ENCODE results near the gene IGSF3.

Gene IGSF3

DNA sequence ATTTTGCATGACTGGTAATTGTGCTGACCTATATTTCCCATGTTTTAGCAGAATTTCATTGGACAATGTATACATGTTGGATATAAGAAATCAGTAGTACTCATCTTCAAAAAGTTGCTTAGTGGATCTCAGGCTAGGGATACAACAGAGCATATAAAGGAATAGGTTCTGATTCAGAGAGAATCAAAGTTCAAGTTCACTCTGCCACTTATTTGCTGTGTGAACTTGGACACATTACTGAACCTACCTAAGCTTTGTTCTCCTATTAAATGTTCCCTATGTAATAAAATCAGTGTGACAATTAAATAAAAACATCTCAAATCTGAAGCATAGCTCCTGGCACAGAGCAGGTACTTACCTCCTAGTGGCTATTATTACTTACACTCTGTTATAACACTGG, 106.0 kb downstream of the IGSF3 start:
- Histone ChIP-seq H3K9me3 (no peaks in the 10 kb centered on the region; the same call in 1 of the 2 replicates), H3K4me3 (ENCODE audit: low read depth, low read length) (no peak overlapping the region), H3K36me3 (no peaks in the 10 kb centered on the region), H3K27me3 (no peaks in the 10 kb centered on the region), H3K4me1 (no peaks in the 10 kb centered on the region)
- TF ChIP-seq, protein P1, sequence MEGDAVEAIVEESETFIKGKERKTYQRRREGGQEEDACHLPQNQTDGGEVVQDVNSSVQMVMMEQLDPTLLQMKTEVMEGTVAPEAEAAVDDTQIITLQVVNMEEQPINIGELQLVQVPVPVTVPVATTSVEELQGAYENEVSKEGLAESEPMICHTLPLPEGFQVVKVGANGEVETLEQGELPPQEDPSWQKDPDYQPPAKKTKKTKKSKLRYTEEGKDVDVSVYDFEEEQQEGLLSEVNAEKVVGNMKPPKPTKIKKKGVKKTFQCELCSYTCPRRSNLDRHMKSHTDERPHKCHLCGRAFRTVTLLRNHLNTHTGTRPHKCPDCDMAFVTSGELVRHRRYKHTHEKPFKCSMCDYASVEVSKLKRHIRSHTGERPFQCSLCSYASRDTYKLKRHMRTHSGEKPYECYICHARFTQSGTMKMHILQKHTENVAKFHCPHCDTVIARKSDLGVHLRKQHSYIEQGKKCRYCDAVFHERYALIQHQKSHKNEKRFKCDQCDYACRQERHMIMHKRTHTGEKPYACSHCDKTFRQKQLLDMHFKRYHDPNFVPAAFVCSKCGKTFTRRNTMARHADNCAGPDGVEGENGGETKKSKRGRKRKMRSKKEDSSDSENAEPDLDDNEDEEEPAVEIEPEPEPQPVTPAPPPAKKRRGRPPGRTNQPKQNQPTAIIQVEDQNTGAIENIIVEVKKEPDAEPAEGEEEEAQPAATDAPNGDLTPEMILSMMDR (IDR thresholded peaks at IDR 0.05; ENCODE audit: low read depth, low read length), result no peak
- no peak for DNase-seq

DNA sequence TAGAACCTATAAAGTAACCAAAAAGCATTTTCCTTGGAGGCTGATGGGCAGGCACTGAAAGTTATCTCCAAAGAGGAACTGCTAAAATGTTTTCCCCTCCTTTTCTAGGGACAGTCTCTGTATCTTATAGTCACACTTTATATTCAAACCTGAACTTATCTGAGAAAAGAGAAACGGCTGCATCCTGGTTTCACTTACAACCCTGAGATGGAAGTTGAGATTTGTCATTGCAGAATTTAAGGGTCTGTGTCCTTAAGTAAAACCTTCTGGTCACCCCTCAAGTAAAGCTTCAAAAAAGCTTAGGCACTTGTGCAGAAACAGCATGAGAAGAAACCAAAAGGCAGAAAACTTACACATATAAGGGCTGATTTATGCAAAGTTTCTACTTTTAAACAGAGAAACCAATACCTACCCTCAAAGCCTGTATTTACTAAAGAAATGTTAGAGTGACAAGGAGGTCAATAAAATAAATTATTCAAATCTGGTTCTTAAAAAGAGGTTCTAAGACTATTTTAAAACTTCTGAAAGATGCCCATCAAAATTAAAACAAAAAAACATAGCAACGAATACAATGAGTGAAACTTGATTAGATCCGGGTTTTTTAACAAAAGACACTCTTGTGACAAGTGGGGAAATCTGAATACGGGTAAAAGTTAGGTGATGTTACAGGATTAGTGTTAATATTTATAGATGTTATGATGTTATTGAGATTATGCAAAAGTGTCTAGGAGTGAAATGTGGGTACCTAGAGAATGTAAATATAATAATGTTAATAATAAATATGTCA, 106.6 kb downstream of the IGSF3 start:
- TF ChIP-seq, protein P1 (IDR thresholded peaks at IDR 0.05; ENCODE audit: low read depth, low read length), result no peak
- no peak for DNase-seq
- no peak overlapping the region for H3K4me3 ChIP-seq (ENCODE audit: low read depth, low read length)

DNA sequence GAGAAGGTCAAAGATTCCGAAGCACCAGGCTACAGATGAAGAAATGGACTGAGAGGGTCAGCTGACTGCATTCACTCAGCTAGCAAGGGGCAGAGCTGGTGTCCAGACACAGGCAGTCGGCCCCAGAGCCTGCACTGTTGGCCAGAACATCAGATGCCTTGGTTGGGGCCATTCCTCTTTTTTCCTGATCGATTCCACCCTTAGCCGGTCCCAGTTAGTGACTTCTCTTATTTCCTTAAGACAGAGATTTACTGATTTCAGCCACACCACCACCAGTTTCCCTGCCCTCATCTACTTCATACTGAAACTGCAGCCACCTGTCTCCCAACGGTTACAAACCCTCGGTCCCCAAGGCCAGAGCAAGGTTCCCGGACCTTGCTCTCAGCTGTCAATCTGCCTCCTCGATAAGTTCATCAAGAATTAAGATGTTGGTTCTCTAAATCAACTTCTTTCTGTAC, 108.2 kb downstream of the IGSF3 start:
- DNase-seq, result no peak
- TF ChIP-seq, protein P1 (IDR thresholded peaks at IDR 0.05; ENCODE audit: low read depth, low read length), result no peak
- H3K9me3 ChIP-seq, result no peaks in the 10 kb centered on the region; the same call in 1 of the 2 replicates
- no peak overlapping the region for H3K4me3 ChIP-seq (ENCODE audit: low read depth, low read length)
- H3K27me3 ChIP-seq, result no peaks in the 10 kb centered on the region
- no peaks in the 10 kb centered on the region for H3K4me1 ChIP-seq
- no peaks in the 10 kb centered on the region for H3K36me3 ChIP-seq

More for the DNA sequence above, 106.6 kb downstream of the IGSF3 start:
- Histone ChIP-seq H3K36me3 (no peaks in the 10 kb centered on the region), H3K9me3 (no peaks in the 10 kb centered on the region; the same call in 1 of the 2 replicates), H3K27me3 (no peaks in the 10 kb centered on the region), H3K4me1 (no peaks in the 10 kb centered on the region)

DNA sequence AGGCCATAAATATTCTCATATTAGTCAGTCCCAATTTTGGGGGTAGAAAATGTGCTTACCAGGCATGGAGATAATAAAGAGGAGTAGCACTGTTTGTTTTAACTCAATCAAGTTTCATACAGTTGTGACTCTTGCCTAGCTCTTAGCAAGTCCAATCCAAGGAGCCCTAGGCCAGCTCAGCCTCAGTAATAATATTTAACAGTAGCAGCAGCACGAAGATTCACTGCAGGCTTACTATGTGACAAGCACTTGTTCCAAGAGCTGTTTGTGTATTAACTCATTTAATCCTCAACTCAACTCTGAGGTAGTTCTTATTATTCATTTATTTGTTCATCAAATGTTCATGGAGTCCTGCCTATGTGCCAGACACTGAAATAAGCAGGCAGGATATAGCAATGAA, 109.0 kb downstream of the IGSF3 start:
- Histone ChIP-seq H3K27me3 (no peaks in the 10 kb centered on the region), H3K36me3 (no peaks in the 10 kb centered on the region), H3K4me3 (ENCODE audit: low read depth, low read length) (no peak overlapping the region), H3K9me3 (no peaks in the 10 kb centered on the region; the same call in 1 of the 2 replicates), H3K4me1 (no peaks in the 10 kb centered on the region)
- TF ChIP-seq, protein P1 (IDR thresholded peaks at IDR 0.05; ENCODE audit: low read depth, low read length), result no peak
- no peak for DNase-seq

DNA sequence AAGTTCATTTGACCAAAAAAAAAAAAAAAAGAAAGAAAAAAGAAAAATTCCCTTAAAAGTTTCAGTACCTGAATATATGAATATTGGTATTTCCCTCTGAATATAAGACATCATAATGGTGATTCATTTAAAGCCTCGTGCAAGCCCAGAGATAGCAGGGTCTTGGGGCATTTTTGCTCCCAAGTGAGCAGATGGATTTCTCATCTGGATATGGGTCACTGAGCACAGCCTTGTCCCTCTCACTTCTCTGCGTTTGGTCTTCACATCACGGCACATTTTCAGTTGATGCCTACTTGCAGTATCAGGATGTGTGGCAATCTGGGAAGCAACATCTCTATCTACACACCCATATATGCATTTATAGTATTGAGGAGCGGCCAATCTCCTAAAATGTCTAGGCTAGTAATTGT, 109.4 kb downstream of the IGSF3 start:
- Histone ChIP-seq H3K9me3 (no peaks in the 10 kb centered on the region), H3K36me3 (no peaks in the 10 kb centered on the region), H3K4me1 (no peaks in the 10 kb centered on the region), H3K4me3 (ENCODE audit: low read depth, low read length) (no peak overlapping the region), H3K27me3 (no peaks in the 10 kb centered on the region)
- TF ChIP-seq, protein P1 (IDR thresholded peaks at IDR 0.05; ENCODE audit: low read depth, low read length), result no peak
- DNase-seq, result no peak

DNA sequence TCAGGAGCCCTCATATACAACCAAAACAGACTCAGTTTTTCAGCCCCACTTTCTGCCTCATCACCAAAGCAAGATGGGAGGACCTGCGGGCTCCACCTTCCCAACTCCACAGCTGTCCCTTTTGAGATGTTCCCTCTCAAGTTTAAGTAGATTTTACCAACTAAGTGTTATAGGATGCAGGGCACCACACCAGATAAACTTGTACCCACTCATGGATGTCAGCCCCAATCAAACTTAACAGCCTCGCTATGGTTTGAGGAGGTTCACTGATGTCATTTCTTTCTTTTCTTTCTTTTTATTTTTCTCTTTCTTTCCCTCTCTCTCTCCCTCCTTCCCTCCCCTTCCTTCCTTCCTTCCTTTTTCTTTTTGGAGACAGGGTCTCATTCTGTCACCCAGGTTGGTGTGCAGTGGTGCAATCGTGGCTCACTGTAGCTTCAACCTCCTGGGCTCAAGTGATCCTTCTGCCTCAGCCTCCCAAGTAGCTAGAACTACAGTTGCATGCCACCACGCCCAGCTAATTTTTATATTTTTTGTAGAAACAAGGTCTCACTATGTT, 110.1 kb downstream of the IGSF3 start:
- no peaks in the 10 kb centered on the region for H3K36me3 ChIP-seq
- H3K27me3 ChIP-seq, result no peaks in the 10 kb centered on the region
- DNase-seq, result no peak
- TF ChIP-seq, protein P1 (IDR thresholded peaks at IDR 0.05; ENCODE audit: low read depth, low read length), result no peak
- H3K9me3 ChIP-seq, result no peaks in the 10 kb centered on the region
- no peak overlapping the region for H3K4me3 ChIP-seq (ENCODE audit: low read depth, low read length)
- H3K4me1 ChIP-seq, result no peaks in the 10 kb centered on the region
